ENCODE data around the gene SARS1.
A peak's percentile ranks its signal among the peaks of the same experiment; 100 is the strongest.
"Not testable (repeated sequence)": the region's sequence is repeated elsewhere in the genome, so short reads cannot be mapped to it uniquely, and the experiment has no call there.

SARS1 gene

DNA sequence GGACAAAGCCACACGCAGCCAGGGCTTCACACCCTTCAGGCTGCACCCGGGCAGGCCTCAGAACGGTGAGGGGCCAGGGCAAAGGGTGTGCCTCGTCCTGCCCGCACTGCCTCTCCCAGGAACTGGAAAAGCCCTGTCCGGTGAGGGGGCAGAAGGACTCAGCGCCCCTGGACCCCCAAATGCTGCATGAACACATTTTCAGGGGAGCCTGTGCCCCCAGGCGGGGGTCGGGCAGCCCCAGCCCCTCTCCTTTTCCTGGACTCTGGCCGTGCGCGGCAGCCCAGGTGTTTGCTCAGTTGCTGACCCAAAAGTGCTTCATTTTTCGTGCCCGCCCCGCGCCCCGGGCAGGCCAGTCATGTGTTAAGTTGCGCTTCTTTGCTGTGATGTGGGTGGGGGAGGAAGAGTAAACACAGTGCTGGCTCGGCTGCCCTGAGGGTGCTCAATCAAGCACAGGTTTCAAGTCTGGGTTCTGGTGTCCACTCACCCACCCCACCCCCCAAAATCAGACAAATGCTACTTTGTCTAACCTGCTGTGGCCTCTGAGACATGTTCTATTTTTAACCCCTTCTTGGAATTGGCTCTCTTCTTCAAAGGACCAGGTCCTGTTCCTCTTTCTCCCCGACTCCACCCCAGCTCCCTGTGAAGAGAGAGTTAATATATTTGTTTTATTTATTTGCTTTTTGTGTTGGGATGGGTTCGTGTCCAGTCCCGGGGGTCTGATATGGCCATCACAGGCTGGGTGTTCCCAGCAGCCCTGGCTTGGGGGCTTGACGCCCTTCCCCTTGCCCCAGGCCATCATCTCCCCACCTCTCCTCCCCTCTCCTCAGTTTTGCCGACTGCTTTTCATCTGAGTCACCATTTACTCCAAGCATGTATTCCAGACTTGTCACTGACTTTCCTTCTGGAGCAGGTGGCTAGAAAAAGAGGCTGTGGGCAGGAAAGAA lies 61.1 kb downstream of the SARS1 start:
- DNase-seq (ENCODE audit: low read depth, low spot score), result no peak

DNA sequence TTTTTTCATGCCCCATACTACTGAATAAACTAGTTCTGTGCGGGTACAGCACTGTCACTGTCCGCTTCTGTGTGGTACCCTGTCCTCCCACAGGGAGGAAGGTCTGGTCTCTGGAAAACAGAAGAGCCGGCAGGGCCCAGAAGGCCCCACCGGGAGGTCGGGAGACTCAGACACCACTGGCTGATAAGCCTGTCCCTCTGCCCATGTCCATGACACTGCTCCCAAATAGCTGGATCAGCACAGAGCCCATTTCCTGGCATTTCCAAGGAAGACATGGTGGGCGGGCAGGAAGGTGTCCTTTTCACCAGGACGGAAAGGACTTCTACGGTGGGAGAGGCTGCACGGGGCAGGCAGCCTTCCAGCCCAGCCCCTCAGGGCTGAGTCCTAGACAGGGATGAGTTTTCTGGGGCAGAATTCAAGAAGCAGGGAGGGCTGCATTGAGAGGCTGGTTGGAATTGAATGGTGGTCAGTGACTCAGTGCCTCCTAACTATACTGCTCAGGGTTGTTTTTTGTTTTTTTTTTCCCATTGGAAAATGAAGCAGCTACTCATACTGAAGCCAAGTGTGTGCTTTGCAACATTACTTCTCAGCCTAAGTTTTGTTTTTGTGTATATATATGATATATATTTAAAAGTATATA lies 62.1 kb downstream of the SARS1 start:
- DNase-seq (ENCODE audit: low read depth, low spot score), result no peak

DNA sequence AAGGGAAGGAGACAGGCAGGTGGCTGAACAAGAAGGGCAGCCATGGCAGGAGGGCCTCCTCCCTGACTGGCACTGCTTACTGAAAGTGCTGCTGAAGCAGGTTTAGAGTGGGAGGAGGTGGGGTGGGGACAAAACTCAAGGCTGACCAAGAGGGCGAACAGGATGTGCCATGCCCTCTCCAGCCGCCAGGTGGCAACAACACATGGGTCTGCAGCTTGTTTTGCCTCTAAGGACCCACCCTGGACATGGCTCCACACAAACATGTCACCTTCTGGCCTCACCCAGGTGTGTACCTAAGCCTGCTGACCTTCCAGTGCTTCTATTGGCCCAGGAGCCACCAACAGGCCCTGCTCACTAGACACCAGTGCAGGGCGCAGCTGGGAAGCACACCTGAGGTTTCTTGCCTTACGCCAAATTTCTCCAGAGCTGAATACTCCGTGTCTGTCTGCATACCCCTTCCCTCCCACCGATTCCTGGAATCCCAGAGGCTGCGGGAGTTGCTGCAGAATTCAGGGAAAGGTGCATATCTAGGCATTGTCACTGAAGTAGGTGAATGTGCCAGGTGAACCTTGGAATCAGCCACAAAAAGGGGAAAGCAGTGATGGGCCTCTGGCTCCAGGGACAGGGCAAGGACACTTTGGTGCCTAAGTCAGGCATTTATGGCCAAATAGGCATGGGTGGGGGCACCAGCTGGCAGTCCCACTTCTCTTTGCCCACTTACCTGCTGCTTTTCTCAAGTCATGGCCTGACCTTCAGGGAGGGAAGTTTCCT lies 63.9 kb downstream of the SARS1 start:
- peak; percentile 69 for DNase-seq (ENCODE audit: low read depth, low spot score)

DNA sequence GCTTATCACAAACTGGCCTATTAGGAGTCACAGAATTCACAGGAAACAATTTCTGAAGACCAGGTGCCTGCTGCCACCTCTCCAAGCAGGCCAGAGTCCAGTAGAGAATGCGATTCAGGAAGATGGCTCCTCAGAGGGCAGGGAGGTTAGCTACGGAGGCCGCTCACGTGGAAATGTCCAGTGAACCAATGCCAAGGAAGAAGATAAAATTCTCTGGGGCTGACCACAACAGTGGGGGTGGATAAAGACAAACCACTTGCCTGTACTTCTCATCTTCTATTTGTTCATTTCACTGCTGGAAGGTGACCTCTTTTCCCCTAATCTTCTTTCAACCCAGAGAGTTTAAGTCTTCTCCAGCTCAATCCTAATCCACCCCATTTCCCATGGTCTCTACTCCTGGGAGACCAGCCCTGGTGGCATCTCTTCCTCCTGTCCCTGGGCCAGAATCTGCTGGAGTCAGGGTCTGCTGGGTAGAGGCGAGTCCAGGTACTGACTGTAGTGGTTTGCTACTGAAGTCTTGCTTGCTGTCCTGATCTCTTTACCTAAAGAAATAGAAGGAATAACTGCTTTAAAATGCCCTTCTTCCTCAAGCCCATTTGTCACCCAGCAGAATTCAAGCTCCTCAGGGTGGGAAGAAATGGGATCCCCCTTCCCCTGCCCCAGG lies 66.0 kb downstream of the SARS1 start:
- no peak for DNase-seq (ENCODE audit: low read depth, low spot score)

DNA sequence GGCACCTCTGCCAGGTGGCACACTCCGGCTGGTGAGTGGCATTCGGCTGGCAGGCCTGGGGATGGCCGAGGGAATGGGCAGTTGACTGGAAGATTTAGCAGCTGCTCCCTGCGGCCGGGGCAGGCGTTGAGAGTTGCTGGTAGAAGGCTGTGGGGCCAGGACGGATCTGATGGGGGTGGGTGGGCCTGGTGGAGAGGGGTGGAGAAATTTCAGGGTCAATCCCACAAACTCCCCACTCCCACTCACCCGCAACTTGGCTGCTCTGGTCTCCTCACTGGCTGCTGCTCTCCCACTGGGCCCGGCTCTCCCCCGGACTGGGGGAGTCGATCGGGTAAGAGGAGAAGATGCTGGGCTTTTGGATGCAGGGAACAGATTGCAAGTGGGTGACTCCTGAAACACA lies 67.1 kb downstream of the SARS1 start:
- no peak for DNase-seq (ENCODE audit: low read depth, low spot score)

DNA sequence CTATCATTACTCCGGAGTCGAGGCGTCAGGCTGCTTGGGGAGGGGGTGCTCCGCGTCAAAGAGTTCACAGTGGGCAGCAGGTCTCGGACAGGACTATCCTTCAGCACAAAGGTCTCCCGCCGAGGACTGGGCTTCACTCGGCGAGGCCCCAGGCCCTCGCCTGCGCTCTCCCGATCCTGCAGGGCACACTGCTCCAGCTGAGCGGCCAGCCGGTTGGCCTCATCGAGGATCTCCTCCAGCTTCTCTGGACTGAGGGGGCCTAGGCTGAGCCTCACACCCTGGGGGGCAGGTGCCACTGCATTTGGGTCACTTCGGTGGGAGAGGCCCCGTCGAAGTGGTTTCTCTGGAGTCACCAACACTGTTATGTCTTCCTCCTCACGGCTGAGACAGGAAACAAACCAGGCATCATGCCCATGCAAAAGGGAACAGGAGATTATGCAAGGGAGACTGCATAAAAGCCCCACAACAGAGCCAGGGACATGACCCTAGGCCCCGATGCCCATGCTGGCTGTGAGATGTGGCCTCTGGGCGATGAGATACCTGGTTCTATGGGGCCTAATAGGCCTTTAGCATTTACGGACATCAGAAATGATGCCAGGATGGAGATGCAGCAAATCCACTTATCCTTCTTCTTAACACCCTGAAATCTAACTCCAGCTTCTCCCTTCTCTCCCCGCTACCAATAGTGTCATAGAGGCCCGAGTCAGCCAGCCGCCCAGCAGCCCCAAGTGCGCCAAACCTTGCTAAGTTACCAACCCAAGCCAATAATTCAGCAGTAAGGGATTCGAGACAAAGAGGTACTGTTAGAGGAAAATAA lies 68.2 kb downstream of the SARS1 start:
- no peak for DNase-seq (ENCODE audit: low read depth, low spot score)

DNA sequence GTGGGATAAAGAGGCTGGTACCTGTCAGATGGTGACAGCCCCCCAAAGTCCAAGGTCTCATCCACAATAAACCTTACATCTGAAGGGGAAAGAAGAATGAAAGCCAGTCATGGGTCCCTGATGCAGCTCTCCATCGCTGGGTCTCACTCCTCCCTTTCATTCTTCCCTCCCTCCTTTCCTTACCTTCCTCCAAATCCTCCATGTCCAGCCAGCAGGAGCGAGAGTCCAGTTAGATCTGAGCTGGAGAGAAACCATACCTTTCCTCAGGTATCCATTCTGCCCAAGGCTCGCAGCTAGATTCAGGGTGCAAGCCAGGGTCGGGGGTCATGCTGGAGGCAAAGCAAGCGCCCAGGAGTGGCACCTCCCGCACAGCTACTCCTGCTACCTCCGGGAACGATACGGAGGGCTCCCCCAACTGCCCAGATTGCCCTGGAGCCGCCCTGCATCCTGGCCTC lies 68.8 kb downstream of the SARS1 start:
- no peak for DNase-seq (ENCODE audit: low read depth, low spot score)

DNA sequence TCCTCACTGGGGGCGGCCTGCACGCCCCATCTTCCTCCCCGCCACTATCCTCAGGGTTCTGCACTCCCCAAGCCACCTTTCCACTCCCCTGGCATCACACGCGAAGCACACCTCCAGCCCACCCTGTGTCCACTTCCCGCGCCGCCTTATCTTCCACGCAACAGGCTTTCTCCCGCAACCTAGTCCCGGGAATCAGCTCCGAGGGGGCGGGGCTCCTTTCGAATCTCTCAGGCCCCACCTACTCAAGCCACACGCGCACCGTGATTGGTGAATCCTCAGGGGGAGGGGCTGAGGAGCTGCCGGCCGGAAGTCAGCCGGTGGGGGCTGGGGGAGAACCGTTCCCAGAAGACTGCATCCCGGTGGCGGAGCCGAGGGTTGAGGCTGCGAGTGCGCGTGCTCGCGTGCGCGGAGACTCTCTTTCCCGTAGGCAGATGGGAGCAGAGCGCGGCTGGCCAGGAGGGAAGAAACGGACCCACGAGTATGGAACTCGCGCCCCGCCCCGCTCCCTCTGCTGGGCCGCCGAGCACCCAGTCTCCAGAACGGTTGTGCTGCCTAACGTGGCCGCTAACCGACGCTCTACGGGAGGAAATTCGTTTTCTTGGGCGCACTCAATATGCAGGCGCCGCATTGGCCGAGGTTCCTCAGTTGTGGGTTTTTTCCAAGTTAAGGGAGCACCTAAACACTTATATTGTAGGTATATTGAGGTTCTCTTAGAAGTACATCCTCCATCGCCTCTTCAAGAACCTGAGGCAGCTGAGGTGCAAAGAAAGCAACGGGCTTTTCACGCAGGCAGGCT lies 69.4 kb downstream of the SARS1 start, which contains the start of gene PSRC1:
Gene PSRC1 (minus strand): TSS at position 194 of the 796 bp plus-strand sequence.
- DNase-seq (ENCODE audit: low read depth, low spot score), result peak; percentile 73

DNA sequence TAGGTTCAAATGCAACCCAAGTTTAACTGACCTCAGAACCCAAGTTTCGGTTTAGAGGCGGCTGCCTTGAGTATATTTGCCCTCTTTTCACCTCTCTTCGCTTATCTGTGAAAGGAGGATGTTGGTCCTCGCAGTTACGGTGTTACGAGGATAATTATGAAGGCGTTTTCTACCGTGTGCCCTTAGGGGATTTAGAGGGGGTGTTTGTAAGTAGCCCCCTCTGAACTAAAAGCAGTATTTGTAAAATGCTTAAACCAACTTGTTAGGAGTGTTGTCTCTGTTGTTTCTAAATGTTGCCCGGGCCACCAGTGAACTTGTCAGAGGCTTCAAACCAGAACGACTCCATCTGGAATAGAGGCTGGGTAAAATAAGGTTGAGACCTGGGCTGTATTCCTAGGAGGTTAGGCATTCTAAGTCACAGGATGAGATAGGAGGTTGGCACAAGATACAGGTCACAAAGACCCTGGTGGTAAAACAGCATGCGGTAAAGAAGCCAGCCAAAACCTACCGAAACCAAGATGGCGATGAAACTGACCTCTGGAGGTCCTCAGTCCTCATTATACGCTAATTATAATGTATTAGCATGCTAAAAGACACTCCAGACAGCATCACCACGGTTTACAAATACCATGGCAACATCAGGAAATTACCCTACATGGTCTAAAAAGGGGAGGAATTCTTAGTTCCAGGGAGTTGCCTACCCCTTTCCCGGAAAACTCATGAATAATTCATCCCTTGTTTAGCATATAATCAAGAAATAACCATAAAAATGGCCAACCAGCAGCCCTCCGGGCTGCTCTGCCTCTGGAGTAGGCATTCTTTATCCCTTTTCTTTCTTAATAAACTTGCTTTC lies 70.3 kb downstream of the SARS1 start:
- DNase-seq (ENCODE audit: low read depth, low spot score), result no peak

DNA sequence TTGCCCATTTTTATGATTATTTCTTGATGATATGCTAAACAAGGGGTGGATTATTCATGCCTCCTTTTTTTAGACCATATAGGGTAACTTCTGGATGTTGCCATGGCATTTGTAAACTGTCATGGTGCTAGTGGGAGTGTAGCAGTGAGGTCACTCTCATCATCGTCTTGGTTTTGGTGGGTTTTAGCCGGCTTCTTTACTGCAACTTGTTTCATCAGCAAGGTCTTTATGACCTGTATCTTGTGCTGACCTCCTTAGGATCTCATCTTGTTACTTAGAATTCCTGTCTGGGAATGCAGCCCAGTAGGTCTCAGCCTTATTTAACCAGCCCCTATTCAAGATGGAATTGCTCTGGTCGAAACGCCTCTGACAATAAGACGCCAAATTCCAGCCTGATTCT lies 73.0 kb downstream of the SARS1 start:
- DNase-seq (ENCODE audit: low read depth, low spot score), result not testable (repeated sequence)
